HG02943 (cell line): ENCODE measurements around the gene CORIN.

Source experiments
- ATAC-seq: cut with Tn5 transposase; IDR thresholded peaks from one replicate; pipeline ENCODE4 v1.9.1; 2021; ENCODE audit warnings: mild to moderate bottlenecking, low read depth, moderate library complexity; ENCODE audit not compliant: unreplicated experiment

CORIN gene

DNA sequence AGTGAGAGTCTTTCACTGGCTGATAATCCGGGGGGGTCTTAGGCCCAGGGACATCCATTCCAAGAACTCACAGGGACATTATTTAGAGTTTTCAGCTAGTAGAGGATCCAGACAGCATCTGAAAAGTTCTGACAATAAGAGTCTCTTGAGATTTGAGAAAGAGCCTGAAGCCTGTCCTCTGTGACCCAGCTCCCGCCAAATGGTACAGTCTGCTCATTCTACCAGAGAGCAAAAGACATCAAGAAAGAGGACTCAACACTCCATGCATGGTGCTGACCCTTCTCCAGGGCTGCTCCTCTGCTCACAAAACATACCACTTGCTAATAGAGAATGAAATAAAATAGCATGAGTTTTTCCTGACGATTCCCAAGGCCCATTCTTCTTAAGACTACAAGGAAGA lies 190.8 kb downstream of the CORIN start:
- ATAC-seq: no peak

DNA sequence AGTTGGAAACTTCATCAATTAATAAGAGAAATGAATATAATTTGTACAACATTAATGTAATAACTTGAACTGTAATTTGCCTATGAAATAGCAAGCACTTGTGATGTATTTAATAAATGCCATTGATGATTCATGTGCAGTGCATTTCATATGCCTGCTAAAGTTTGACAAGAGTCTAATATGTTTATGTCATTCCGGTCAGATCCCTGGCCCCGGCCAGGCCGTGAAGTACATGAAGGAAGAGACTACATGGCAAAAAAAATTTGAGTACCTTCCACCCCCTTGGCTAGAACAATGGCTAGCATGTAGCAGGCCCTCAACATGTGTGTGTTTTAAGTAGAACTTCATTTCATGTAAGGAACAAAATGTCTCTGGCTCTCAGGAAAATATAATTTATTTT lies 191.5 kb downstream of the CORIN start:
- no peak for ATAC-seq

DNA sequence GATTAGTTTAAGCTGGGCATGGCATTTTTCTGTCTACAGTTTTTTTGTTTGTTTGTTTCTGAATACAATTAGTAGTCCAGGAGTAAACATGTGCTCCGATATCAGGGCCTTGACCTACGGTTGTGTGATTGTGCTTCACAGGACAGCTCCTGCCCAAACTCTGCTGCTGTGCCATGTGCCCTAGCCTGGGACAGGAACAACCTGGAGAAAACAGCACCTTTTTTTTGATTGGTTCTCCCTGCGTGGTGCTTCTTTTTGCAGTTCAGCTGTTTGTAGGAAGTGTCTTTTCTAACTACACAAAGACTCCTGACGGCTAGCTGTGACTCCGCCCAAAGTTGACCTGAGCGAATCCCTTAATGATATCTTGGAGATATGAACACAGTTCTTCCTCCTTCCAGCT lies 194.0 kb downstream of the CORIN start:
- no peak for ATAC-seq

DNA sequence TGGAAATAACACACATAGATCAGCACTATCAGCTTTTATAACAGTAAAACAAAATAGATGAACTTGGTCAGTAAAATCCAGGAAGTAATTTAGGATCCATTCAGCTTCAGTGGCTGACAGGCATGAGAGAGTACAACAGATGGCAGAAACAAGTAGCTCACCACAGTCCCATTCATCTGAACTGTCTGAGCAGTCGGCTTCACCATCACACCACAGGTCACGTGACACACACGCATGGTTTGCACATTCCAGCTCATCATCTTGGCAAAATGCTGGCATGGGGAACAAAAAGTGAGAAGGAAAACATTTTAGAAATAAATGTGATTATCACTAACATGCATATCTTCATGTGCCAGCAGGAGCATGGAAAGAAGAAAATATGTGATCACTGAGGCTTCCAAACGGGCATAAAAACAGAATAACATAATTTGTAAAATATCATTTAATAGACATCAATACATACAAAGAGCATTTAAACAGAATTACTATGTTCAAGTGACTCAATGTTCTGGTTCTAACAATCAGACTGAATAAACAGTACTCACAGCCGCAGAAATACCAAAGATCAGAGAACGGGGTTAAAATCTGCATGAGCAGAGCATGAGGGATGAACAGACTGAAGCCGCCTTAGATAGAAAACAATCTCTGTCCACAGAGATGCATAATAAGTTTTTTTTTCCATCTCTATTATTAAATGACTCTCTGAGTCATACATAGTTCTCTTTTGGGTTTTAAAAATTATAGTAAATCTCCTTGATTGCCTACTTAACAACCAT lies 194.7 kb downstream of the CORIN start:
- no peak for ATAC-seq

DNA sequence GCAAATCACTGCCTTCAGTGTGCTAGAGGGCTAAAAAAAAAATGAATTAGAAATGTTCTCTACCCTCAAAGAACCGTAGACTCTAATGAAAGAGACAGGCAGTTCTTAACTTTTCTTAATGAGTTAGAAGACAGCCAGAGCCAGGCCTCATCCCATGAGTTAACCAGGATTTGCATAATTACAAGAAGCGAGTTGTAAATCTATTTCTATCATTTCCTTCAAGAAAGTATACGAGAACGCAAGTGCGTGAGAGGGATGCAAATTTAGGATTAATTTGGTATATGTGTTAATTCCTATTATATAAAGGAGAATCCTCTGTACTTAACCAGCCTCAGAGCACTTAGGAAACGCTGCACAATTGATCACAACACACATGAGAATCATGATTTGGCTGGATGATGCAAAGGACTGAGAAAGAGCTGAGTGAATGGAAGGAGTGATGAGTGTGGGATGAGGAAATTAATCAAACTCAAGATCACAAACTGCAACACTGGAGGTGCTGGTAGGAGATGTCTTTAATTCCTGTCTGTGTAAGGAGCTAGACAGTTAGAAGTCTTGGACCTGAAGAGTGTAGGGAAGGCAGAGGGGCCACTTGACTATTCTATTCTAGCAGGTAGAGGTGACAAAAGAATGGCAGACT lies 195.6 kb downstream of the CORIN start:
- no peak for ATAC-seq

DNA sequence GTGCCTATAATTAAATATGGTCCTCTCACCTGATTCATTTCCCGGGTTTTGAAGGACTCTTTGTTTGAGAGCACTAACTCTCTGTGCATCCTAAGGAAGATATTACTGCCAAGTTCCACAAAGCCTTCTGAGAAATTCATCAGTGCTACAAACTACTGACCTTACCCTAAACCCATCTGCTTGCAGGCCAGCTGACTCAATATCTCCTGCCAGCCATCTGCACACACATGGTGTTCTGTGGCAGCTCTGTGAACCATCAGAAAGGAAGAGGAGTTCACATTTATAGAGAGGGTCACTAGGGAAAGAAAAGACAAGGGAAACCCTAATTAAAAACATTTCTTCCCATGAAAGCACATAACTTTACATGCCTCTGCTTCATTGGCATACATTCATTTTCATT lies 196.1 kb downstream of the CORIN start:
- ATAC-seq: no peak

DNA sequence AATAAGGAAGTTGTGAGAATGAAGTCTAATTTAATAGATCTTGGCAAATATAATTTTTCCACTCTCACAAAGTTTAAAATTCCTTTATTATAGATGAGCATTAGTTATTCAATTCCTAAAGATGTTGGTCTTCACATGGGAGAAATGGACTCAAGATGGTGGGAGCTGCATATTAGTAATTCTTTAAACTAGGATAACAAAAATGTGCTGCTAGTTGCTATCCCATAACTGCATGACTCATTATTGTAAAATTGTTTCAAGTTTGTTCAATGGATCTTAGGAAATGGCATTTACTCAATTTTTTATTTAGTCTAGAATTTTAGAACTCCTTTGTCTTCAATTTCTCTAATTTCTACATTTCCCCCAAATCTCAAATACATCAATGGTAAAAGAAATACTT lies 197.0 kb downstream of the CORIN start:
- ATAC-seq: no peak

DNA sequence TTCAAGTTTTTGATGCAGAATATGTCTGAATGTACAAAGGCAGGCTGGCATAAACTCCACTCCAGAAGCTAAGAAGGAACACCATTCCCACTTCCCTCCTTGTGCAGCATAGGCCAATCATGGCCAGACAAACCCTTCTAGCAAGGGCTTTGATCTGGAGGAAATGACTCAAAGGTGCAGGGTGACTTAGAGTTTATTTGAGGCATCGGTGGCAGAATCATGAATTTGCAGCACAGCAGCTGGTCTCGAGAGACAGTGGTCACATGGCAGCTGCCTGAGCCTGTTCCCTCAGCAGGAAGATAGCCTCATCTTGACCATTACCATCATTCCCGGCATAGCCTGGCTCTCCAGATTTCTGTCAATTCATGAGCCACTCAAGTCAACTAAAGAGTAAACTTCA lies 198.3 kb downstream of the CORIN start:
- ATAC-seq: no peak

DNA sequence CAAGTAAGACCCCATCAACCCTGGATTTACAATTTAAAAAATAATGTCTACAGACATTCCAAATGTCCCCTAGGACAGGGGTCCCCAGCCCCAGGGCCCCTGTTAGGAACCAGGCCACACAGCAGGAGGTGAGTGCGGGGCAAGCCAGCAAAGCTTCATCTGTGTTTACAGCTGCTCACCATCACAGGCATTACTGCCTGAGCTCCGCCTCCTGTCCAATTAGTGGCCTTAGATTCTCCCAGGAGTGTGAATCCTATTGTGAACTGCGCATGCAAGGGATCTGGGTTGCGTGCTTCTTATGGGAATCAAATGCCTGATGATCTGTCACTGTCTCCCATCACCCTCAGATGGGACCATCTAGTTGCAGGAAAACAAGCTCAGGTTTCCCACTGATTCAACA lies 206.7 kb downstream of the CORIN start:
- ATAC-seq: no peak

DNA sequence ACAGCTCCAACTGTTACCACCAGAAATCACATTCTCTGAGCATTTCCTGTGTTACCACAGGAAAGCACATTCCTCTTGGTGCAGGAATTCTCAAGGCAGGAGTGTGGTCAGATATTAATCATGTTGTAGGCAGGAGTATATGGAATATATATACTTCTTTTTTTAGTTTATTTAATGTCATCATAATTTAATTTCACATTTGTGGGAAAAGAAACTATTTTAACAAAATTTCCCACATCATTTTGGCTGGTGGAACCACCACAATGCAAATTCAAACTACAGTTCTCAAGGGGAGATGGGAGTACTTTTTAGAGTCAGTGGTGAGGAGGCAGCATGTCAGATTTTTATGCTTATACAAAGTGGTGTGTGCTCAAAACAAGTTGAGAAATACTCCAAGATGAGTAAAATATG lies 213.8 kb downstream of the CORIN start:
- ATAC-seq: no peak

DNA sequence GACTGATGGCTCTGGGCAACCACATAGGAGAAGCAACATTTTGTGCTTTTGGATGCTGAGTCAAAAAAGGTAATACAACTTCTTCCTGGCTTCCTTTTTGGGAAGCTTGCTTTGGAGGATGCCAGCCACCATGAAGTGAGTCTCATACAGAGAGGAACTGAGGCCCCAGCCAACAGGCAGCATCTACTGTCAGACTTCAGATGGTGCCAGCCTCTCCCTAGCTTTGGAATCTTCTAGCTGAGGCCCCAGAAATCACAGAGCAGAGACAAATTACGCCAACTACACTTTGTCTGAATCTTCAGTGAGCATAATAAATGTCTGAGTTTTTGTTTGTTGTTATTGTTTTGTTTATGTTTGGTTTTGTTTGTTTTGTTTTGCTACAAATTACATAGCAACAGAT lies 216.7 kb downstream of the CORIN start:
- ATAC-seq: no peak

DNA sequence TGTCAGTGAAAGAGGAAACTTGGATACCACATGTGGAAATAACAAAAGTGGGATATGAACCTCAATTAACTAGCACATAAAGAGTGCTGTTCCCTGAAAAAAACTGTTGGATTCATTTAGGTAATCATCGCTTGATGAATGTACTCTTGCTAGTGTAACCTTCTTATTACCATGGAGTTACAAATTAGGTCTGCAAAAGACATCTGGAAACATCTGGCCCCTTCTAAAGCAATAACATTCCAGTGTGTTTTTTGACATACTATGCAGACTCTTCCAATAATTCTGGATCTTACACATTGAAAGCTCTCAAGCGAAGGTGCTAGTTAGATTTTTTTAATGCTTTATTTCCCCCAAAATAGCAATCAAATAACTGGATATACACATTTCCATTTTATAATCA lies 218.2 kb downstream of the CORIN start:
- ATAC-seq: no peak

DNA sequence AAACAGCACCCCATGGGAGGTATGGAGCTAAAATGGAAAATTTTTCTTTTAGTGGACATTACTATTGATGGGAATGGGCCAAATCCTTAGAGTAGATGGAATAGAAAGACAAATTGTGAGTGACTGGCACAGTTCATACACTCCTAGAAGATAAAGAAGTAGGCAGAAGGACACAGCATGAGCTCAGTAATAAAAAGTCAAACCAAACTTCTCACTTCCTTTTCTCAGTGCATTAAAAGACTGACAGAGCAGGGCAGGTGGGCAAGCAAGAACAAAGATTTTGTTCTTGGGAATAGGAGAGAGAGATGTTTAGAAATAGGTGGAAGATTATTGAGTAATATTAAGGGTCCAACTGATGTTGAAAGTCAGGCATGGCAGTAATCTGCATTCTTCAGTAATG lies 220.3 kb downstream of the CORIN start:
- ATAC-seq: no peak

DNA sequence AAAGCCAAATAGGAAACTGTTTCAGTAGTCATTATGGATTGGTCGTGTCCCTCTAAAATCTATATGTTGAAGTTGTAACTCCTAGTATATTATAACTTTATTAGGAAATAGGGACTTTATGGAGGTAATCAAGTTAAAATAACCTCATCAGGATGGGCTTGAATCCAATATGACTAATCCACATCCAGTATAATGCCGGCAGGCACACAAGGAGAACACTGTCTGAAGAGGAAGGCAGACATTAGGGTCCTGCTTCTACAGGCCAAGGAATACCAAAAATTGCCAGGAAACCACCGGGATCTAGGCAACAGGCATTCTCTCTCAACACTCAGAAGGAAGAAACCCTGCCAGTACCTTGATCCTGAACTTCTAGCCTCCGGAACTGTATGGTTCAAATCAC lies 222.5 kb downstream of the CORIN start:
- ATAC-seq: no peak

DNA sequence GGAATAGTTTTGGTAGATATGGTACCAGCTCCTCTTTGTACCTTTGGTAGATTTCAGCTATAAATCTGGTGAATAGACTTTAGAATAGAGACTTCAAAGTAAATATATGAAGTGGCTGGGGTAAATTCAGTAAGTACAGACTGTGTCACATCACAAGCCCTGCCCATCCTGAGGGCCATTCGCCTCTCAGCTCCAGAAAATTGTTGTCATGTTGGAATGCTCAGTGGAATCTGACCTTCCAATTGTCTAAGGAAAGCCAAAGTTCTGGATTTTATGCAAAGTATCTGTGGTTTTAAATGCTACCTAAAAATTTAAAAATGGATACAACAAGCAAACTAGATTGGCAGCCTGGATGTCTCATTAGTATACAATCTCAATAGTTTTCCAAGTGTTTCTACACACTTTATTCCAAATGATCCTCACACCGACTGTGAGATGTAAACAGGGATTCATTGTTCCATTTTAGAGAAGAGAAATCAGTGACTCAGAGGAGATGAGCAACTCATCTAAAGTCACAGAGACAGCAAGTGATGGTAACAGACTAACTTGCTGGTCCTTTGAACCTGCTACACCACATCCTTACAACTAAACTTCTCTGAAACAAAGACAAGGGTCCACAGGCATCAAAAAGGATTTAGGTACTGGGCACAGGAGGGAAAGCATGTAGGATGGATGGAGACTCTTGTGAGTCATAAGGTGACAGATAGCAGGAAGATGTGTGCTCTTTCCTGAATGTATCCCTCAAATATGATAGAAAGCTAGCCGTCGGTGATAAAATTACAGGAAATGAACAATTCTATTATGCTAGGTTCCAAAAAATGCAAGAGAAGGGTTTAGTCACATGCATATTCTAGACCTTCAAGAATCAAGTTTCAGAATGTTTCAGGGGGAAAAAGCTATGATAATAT lies 225.5 kb downstream of the CORIN start:
- no peak for ATAC-seq

DNA sequence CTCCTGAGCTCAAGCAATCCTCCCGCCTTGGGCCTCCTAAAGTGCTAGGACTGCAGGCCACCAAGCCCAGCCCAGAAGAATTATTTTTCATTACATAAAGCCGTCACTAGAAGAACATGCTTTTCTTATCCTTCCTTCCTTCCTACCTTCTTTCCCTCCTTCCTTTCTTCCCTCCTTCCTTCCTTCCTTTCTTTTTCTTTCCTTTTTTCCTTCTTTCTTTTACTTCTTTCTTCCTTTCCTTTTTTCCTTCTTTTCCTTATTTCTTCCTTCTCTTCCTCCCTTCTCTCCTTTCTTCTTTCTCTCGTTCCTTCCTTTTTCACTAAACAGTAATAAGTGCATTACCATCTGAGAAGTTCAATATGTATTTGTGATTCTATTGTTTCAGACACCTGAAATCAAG lies 231.4 kb downstream of the CORIN start:
- ATAC-seq: no peak

DNA sequence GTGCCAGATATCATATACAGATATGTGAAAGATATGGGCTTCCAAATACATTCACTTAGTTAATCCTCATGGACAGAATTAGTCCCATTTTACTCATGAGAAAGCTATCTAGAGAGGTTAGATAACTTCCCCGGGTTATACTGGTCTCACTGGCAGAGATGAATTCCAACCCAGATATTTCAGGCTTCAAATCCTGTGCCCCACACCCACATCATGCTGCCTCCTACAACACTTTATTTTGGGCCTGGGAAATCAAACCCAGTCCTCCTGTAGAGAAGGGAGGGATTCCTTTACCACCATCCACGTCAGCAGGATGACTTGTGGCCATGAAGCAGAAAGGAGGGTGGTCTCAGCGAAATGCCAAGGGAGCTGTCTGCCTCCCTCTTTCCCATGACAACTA lies 239.0 kb downstream of the CORIN start:
- ATAC-seq: no peak

DNA sequence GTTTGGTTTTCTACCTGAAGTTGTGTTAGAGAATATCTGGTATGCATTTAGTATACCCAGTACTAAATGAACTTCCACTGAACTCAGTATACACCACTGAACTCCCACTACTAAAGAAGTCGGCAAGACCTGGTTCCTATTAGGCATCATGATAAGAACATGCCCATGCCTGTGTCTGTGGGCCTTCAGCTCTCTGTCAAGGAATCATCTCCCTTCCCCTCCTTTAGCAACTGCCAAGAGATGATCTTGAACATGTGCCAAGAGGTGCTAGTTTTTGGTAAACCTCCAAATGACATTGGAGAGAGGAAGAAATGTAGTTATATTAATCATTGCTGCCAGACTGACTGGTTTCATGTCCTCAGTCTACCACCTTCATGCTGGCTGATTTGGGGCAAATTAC lies 239.5 kb downstream of the CORIN start:
- no peak for ATAC-seq

DNA sequence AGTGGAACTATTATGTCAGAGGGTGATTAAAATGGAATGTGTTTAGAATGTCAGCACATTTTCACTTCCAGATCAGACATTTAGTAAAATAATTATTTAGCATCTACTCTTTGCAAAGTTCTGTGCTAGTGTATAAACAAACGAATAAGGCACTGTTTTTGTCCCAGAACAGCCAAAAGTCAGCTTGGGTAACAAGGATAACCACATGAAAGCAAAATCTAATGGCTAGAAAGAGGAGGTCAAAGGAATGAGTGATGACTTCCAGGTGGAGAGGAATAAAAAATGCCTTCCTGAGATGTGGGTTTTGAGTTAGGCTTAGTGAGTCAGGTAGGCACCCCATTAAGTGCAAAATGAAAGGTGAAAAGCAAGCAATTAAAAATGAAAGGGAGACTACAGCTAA lies 240.2 kb downstream of the CORIN start:
- ATAC-seq: no peak

DNA sequence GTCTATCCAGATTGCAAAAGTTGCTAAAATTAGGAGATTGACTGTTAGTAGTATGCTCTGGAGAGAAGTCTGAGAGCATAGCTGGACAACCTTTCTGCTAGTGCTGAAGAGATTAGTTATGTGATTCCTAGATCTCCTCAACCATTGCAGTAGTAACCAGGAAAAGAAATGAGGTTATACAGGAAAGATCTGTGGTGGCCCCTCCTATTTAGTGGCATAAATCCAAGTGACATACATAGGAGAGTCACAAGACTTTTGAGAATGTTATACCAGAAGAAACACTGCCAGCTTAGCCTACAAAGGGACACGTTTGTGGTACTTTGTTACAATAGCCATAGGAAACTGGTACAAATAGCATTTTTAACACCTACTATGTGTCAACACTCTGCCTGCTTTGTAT lies 247.5 kb downstream of the CORIN start:
- no peak for ATAC-seq

DNA sequence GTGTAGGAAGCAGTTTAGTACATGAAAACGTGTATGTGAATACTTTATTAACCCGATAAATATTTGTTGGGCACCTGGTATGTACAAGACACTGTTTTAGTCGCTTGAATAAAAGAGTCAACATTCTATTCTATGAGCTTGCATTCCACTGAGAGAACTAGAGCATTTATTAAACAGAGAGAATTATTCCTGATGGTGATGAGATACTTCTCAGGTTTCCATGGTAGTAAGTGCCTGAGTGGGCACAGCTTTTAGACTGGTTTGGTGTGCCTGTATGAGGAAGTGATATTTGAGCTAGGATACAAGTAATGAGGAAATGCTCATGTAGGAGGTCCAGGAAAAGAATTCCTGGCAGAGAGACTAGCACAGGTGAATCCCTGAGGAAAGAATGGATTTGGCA lies 258.6 kb downstream of the CORIN start:
- ATAC-seq: no peak
